GM21717 (cell line): ENCODE measurements around the gene TMEM185B.
"Not testable (repeated sequence)": the region's sequence is repeated elsewhere in the genome, so short reads cannot be mapped to it uniquely, and the experiment has no call there.

Source experiments
- ATAC-seq: cut with Tn5 transposase; IDR thresholded peaks from one replicate; pipeline ENCODE4 v1.9.1; 2021; ENCODE audit warnings: mild to moderate bottlenecking, moderate library complexity; ENCODE audit not compliant: unreplicated experiment

The TMEM185B gene

DNA sequence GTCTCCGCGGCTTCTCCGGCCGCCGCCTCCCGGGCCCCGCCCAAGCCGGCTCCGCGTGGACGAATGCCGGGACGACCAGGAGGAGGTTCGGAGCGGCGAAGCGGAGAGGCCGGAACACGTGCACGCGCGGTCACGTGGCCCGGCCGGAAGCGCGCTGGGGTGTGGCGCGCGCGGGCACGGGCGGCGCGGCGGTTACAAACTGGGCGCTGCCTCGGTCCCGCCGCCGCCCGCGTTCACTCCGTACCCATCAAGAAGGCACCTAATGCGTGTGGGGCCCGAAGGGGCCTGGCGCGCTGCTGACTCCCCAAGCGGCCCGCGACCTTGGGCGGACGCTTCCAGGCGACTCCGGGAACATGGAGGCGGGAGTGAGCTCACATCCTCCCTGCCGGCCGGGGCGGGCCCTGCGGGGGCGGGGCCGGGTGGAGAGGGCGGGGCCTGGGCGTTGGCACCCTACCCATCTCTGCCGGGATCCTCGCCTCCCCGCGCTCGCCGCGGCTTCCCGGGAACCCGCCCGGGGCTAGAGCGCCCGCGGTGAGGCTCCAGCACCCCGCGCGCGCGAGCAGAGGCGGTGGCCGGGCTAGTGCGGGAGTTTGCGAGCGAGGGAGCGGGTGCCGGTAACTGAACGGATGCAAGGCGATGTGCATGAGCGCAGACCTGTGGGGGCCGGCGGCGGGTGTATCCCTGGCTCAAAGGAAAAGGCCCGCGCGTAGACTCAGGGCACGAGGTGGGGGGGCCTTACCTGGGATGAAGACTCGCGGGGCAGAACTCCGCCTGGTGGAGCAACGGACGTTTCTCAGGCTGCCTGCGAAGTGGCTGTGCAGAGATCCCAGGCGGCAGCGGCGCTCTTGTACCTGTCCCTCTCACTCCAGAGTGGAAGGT is at the start of gene TMEM185B:
TSS of gene TMEM185B (minus strand) at position 367 of the 879 bp plus-strand sequence. CDS start 424 bp downstream, outside the sequence.
- peak; percentile 85 for ATAC-seq

DNA sequence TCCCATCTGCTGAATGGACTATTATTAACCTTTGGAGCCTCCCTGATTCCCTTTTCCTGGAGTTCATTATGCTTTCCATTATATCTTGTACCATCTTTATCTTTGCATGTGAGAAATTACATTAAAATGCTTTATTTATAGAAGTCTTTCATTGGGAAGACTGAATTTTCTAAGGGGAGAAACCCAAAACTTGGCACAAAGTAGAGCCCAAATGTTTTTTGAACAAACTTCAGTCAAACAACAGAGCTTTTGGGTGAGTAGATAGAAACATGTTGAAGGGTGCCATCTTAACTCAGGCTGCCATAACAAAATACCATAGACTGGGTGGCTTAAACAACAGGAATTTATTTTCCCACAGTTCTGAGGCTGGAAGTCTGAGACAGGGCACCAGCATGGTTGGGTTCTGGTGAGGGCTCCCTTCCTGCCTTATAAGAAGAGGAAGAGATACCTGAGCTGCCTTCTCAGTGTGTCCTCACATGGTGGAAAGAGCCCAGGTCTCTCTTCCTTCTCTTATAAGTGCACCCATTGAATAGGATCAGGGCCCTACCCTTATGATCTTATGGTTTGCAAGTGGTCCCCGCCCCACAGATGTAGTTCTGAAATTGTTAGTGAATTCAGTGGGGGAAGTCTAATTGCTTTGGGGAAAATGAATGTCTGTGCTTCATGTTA is 48.6 kb upstream of the TMEM185B start:
- no peak for ATAC-seq

DNA sequence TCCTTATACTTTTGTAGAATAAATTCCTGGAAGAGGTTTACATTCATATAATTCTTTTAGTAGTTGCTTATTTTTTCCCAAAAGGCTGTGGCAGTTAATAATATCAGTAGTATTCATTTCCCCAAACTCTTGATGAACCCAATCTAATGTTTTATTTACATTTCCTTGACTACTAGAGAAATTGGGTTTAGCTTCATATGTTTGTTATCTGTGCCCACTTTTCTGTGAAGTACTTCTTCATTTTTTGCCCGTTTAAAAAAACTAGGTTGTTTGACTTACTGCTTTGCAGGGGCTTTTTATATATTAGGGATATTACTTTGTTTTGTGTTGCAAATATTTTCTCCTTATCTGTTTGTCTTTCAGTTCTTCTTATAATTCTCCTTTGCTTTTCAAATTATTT is 46.6 kb upstream of the TMEM185B start:
- no peak for ATAC-seq

DNA sequence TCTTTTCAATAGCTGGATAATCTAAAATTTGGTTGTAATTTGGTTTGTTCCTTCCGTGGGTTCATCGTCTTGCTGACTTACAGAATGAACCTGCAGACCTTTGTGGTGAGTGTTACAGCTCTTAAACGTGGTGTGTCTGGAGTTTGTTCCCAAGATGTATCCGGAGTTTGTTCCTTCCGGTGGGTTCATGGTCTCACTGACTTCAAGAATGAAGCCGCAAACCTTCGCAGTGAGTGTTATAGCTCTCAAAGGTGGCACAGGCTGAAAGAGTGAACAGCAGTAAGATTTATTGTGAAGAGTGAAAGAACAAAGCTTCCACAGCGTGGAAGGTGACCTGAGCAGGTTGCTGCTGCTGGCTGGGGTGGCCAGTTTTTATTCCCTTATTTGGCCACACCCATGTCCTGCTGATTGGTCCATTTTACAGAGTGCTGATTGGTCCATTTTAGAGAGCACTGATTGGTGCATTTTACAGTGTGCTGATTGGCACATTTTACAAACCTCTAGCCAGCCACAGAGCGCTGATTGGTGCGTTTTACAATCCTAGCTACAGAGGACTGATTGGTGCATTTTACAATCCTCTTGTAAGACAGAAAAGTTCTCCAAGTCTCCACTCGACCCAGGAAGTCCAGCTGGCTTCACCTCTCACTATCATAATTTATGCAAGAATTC is 46.0 kb upstream of the TMEM185B start:
- no peak for ATAC-seq

GRCh38 chr2:120267348-120267747 is 44.1 kb upstream of the TMEM185B start:
- no peak for ATAC-seq

- ATAC-seq: no peak
Observed at GRCh38 chr2:120265006-120265405, 41.8 kb upstream of the TMEM185B start.

- ATAC-seq: no peak
Observed at GRCh38 chr2:120262761-120263428, 39.7 kb upstream of the TMEM185B start.

DNA sequence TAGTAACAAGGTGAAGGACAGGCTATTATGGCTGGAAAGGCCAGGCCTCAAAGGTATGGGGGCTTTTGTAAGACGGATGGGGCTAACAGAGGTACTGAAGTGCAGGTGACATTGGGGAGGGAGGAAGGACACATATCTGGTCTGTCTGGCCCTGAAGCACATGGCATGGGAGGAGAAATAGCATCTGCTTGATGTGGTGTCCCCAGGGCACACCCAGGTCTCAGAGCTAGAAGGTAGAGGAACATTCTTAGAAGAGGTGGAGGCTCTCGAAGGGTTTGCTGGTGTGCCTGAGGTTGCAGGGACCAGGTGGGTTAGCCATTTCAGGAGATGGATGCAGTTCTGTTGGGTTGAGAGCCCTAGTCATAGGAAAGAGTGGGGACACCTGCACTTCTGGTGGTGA is 39.0 kb upstream of the TMEM185B start:
- no peak for ATAC-seq

DNA sequence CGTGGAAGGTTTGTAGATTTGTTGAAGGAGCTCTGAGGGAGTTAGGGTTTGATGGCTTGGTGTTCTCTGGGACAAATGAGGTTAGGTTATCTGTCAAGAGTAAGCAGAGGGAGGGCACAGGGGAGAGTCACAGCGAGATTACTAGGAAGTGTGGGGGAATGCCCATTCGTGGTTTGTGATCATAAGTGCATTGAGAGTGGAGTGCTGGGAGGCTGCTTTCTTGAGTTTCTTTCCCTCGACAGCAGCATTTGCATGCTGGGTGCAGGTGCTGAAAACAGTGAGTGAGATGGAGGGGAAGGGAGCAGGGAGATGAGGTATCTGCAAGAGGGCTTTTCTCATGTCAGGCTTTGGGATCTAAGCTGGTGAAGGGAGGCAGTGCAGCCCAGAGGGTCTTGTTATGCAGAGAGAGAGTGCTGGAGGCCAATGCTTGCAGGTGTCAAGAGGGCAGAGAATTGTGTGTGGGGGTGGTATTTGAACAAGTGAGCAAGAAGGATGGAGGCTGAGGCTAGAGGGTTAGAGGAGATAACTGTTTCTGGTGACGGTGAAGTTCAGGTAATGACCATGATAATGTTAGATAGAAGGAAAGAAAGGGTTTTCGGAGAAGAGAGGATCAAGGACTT is 38.3 kb upstream of the TMEM185B start:
- peak; percentile 89 for ATAC-seq

- ATAC-seq: no peak
Observed at GRCh38 chr2:120260736-120261135, 37.5 kb upstream of the TMEM185B start.

- not testable (repeated sequence) for ATAC-seq
Observed at GRCh38 chr2:120259939-120260338, 36.7 kb upstream of the TMEM185B start.

DNA sequence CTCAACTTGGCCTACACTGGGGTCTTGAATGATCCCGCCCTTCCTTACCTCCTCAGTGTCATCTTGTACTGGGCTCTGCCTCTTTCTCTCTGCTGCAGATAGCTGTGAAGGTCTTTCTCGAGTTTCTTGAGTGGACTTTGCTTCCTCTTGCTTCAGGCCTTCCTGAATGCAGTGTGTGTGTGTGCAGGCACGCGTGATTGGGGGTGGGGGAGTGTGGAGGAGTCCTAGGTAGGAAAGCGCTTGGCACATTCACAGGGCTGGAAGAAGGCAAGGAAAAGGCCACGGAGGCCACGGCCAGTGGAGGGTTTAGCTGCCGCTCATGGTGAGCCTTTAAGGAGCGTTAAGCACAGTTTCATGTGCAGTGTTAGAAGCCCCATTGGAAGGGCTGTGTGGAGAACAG is 35.0 kb upstream of the TMEM185B start:
- ATAC-seq: no peak

DNA sequence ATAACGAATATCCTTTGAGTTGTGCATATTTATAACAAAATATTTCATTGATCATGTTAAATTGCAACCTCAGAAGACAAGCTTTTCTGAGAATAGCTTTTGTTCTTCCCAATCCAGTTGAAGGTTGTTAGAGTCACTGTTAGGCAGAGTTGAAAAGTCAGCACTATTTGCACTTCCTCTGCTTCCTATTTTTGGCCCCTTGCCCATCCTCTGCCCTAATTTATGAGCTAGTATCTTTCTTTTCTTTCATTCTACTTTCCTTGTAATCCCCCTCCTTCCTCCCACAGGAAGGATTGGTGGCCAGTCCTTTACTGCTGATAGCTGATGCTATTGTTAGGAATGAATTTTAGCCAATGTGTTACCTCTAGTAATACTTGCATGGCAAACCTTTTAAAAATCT is 34.3 kb upstream of the TMEM185B start:
- ATAC-seq: no peak

- no peak for ATAC-seq
Observed at GRCh38 chr2:120256651-120257000, 33.4 kb upstream of the TMEM185B start.

DNA sequence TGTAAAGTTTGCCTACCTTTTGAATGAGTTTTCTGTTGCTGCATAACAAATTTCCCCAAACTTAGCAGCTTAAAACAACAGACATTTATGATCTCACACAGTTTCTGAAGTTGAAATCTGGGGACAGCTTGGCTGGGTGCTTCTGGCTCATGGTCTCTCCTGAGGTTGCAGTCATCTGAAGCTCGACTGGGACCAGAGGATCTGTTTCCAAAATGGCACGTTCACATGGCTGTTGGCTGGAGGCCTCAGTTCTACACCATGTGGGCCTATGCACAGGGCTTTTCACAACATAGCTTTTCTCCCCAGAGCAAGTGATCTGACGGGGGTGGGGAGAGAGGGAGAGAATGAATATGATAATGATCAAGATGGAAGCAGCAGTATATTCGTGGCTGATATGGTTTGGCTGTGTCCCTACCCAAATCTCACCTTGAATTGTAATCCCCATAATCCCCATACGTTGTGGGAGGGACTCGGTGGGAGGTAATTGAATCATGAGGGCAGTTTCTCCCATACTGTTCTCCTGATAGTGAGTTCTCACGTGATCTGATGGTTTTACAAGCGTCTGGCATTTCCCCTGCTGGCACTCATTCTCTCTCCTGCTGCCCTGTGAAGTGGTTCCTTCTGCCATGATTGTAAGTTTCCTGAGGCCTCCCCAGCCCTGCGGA is 32.9 kb upstream of the TMEM185B start:
- ATAC-seq: no peak

- no peak for ATAC-seq
Observed at GRCh38 chr2:120255071-120255470, 31.9 kb upstream of the TMEM185B start.

DNA sequence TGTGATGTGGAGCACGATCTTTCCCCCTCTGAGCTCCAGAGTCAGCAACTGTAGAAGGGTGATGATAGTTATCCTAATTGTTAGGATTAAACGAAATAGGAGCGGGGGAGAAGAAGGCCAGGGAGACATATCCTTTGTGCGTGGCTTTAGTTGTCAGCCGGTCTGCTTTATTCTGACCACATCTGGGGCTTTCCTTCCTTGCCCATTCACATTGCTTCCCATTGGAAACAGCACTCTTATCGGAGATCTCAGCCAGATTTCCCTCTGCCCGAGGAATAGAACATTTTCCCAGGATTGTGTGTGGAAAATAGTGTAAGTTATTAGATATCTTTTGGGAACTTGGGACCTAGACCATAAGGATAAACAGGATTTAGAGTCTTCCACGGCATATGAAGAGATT is 31.0 kb upstream of the TMEM185B start:
- no peak for ATAC-seq

DNA sequence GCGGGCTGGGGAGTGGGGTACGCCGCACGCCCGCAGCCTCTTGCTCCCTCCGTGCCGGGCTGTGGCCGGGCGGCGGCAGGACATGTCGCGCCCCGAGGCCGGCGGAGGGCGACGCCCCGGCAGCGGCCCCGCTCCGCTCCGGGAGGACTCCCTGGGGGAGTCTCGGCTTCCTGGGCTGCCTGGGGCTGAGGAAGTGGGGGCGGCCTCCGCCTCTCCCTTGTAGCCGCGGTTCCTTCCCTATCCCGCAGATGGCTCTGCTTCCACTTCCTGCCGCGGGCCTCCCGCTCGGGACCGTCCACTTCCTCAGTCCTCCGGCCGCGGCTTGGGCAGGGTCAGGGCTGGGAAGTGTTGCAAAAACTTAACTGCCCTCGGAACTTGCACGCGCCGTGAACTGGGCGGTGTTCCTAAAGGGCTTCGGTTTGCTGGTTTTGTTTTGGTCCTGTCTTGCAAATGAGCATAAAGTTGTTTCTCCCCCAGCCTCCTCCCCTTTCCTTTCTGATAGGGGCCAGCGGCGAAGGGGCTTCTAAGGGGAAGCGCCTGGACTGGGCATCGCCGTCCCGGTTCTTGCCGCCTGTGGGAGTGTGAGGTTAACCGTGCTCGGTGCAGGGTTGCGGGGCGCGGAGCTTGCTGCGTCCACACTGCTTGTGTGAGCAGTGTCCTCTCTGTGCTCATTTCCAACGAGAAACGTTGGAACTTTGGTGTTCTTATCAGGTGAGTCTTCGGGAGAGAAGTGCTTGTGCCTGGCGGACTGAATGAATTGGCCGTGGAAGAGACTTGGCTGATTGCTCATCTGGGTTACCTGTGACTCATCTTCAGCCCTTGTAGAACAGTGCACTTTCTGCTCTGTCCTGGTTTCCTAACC is 30.1 kb upstream of the TMEM185B start:
- peak; percentile 37 for ATAC-seq
